HTERT RPE-1 (cell line): ENCODE results near the gene CADM4.
"Not testable (repeated sequence)": the region's sequence is repeated elsewhere in the genome, so short reads cannot be mapped to it uniquely, and the experiment has no call there.

Source experiments
- in situ Hi-C: fragments of 300-500 bp; cut with MboI; formaldehyde crosslinking; loops from 4 replicates; pipeline ENCODE4 v1.14.3; 2020; ENCODE audit warnings: low sequenced_read_pairs

Gene CADM4

DNA sequence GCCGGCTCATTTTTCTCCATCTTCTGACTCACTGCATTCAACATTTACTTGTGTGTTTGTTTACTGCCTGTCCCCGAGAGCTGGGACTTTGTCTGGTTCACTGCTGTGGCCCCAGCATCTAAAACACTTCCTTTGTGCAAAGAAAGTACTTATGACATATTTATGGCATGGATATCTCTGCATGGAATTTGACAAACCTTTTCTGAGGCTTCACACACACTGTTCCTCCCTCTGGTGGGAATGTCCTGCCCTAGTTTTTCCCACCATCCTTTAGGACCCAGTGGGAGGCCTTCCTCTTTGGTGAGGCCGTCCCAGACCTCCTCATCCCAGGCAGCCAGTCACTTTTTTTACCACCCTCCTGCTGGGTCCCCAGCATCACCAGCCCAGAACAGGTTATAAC, 29.2 kb downstream of the CADM4 start:
- in situ Hi-C loops = no loop called here

DNA sequence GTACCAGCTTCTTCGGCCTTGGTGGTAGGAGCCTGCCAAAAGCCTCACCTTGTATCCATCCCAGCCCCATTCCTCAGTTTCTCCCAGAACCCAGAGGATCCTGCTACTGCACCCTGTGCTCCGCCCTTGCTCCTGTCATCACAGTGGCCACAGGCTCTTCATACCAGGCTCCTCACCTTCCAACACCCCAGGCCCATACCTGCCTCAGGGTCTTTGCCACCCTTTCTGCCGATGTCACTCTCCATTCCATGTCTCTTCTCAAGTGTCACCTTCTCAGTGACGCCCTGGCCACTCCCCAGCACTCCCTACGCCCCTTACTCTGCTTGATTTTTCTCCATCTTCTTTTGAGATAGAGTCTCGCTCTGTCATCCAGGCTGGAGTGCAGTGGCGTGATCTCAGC, 29.8 kb downstream of the CADM4 start:
- in situ Hi-C loops = no loop called here

DNA sequence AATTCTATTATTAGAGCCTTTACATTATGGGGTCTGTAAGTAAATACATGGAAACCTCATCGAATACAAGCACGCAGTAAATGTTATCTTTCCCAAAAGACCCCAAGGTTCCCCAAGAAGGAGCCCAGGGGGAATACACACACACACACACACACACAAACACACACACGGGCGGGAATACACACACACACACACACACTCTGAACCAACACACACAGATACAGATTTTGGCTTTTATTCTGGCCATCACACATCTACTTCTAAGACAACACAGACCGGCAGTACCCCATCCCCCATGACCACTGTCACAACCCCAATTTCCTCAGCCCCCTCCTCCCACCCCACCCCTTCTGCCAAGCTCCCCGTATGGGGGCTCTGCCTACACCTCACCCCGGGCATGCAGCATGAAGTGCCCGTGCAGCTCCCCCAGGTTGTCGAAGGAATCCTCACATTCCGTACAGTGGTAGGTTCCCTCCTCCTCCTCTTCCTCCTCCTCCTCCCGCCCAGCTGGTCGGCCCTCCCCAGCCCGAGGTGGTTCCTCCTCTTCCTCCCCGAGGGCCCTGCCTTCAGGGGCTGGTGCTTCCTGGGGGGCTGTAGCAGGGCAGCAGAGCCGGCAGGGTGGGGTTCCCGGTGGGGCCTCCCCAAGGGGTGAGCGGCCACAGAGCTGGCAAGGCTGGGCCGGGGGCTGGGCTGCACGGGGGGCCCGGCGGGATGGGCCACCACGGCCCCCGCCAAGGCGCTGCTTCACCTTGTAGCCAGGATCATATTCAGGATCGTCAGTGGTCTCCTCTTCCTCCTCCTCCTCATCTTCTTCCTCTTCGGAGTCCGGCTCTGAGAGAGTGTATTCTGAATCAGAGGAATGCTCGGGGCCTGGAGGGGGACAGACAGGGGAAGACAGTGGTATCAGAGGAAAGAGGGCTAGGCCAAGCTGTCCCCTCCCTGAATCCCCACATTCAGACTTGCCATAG, 32.1 kb downstream of the CADM4 start:
- in situ Hi-C loops = no loop called here

DNA sequence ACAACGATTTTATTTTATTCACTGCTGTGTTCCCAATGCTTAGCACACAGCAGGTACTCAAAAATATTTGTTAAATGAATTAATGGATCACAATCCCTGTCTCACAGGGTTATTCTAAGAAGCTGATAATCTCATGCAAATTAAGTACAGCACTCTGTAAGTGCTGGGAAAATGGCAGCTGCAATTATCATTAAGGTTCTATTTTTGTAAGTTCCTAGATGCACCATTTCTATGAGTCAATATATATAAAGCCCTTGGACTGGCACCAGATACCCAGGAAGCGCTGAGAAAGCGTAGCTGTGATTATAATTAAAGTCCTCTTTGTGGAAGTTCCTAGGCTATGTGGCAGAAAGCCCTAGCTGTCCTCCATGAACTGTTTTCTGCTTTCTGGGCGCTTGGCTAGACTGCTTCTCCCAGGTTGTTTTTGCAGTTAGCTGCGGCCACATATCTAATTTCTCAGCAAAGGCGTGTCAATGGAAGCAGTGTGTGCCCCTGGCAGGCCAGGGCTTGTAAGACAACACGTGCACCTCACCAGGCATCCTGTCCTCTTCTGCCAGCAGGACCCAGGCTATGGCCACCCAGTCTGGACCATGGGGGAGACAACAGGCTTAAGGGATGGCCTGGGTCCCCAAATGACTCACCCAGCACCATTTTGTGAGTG, 33.0 kb downstream of the CADM4 start:
- in situ Hi-C loops = no loop called here

DNA sequence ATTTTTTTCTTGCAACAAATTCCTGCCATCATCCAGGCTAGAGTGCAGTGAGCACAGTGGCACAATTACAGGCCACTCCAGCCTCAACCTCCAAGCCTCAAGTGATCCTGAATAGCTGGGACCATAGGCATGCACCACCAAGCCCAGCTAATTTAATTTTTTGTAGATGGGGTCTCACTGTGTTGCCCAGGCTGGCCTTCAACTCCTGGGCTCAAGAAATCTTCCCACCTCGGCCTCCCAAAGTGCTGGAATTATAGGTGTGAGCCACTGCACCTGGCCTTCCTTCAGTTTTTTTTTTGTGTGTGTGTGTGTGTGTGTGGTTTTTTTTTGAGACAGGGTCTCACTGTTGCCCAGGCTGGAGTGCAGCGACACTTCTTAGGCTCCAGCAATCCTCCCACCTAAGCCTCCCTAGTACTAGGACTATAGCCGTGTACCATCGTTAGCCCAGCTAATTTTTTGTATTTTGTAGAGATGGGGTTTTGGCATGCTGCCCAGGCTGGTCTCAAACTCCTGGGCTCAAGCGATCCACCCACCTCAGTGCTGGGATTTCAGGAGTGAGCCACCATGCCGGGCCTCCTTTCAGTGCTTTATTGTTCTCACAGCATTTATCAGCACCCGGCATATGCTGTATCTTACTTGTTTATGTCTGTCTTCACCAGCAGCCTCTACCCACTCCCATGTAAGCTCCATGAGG, 33.6 kb downstream of the CADM4 start:
- in situ Hi-C loops = no loop called here

DNA sequence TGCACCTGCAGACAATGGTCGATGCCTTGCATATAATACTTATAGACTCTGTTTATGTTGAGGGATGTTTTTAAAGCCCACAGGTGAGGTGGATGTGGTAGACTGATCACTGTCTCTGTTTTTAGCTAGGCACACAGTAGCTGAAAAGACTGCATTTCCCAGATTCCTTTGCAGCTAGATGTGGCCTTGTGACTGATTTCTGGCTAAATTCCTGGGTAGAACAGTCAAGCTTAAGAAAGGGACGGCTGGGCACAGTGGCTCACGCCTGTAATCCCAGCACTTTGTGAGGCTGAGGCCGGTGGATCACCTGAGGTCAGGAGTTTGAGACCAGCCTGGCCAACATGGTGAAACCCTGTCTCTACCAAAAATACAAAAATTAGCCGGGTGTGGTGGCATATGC, 39.3 kb downstream of the CADM4 start:
- in situ Hi-C loops = not testable (repeated sequence)

DNA sequence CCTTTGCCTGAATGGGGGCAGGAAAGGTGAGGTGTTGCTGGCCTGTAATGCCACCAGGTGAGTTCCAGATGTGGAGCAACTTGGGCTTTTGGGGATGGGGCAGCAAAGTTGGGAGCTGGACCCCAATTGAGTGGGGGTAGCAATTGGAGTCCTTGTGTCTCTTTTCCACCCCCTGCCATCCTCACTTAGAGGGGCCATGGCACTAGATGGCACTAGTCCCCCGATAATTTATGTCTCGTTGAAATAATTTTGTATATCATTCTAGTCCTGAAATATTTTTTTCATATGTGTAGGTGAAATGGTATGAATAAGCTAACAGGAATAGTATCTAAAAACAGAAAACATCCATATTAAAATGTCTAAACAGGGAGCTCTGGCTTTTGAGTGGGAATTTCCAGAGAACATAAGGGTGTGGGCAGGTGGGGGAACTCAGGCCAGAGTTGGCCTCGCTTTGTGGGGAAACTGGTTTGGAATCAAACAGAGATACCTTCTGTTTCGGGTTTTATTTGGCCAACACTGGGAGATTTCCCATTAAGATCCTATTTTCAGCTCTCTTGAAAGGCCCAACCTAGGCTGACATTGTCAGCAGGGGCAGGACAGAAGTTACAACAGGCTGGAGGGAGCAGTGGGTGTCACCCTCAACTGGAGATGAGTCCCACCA, 39.9 kb downstream of the CADM4 start:
- in situ Hi-C loops = no loop called here

DNA sequence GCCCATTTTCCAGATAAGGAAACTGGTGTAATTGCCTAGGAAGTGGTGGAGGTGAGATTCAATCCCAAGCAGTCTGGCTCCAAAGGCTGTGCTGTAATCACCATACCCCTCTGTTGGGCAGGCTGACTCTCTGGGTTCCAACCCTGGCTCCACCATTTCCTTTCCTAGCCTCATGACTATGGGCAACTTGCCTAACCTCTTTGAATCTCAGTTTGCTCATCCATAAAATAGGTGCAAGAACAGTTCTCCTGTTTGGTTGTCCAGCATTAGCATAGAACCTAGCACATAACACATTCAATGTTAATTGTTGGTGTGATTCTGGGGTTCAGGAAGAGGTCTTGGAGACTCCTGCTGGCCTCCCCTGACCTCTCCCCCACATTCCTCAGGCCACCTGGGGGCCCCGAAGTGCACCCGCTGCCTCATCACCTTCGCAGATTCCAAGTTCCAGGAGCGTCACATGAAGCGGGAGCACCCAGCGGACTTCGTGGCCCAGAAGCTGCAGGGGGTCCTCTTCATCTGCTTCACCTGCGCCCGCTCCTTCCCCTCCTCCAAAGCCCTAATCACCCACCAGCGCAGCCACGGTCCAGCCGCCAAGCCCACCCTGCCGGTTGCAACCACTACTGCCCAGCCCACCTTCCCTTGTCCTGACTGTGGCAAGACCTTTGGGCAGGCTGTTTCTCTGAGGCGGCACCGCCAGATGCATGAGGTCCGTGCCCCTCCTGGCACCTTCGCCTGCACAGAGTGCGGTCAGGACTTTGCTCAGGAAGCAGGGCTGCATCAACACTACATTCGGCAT, 41.0 kb downstream of the CADM4 start:
- in situ Hi-C loops = no loop called here

DNA sequence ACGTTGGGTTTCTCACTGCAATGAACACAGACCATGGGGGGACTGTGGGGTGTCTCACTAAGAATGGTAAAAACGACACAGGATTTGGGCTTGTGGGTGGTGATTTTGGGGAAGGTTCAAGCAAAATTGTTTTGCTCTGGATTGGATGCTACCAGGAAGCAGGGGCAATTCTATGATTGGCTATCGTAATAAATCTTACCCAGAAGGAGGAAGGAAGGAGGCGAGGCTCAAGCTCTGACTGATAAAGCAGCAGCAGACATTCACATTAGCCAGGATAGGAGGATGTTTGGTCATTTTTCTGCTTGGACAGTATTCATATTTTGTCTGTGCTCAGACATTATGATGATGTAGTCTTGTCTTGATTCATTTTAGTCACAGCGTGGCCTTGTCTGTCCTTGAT, 41.8 kb downstream of the CADM4 start:
- in situ Hi-C loops = no loop called here

DNA sequence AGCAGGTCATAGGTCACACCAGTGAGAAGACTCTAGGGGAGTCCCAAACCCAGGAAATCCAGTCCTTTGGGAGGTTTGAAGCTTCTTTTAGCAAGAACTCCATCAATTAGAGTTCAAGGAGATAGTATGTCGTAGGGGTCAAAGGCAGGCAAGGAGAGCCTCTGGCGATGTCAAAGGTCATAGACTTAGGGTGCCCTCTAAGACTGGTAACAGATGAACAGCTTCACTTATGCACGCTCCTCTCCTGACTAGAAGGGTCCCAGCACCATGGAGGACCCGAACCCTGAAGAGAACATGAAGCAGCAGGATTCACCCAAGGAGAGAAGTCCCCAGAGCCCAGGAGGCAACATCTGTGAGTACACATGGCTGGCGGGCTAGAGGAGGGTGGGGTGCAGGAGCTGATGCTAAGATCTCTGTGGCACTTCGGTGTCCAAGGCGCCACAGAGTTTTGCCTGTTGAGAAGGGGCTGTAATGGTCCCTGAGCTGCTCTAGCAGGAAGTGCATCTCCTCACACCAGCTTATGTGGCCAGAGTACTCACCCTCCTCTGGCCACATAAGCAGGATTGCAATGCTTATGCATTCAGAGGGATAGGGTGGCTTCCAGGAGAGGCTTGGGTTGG, 42.7 kb downstream of the CADM4 start:
- in situ Hi-C loops = no loop called here

DNA sequence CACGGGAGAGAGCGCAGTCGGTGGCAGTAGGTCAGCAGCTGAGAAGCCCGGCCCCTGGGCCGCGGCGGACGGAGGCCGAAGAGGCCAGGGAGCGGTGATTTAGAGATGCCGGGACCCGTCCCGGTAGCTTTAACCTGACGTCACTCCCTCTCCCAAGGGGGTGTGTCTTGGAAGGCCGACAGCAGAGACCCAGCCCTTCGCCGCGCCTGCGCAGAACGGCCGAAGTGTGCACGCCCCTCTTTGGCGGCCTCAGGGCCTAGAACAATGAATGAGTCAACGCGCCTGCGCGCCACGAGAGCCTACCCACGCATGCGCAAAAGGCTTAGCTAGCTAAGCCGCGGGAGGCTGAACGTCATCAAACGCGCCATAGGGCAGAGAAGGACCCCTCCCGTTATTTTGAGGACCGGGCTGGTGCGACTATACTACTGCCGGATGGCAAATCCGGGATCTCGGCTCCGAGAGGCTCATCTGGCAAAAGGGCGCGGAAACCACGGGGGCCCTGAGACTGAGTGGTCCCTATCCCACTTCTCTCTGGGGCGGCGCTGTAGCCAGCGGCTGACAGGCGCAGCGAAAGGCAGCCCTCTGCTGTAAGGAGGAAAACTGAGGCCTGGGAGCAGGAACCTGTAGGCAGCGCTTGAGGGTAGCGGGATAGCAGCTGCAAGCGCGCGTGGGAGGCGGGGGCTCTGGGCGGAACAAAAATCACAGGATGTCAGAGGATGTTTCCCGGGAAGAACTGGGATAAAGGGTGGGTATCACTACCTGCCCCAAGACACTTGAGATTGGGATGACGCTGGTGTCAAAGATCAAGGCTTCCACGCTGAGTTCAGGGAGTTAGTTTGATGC, 43.4 kb downstream of the CADM4 start, which contains the start of the genes IRGQ and ZNF576:
TSS of gene IRGQ (minus strand) at position 136 of the 843 bp plus-strand sequence. CDS start 796 bp downstream, outside the sequence.
TSS of gene ZNF576 (plus strand) at position 597 of the 843 bp plus-strand sequence. CDS start 514 bp downstream, outside the sequence.
- in situ Hi-C loops = no loop called here

DNA sequence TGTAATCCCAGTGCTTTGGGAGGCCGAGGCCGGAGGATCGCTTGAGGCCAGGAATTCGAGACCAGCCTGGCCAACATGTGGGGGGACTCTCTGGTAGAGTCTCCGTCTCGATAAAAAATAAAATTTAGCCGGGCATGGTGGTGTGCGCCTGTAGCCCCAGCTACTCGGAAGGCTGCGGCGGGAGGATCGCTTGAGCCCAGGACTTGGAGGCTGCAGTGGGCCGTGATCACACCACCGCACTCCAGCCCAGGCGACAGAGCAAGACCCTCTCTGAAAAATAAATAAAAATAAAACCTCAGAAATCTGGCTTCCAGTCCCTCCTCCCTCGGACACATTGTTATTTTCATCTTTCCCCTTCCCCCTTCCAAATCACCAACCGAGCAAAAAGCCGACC, 44.0 kb downstream of the CADM4 start:
- in situ Hi-C loops = no loop called here

DNA sequence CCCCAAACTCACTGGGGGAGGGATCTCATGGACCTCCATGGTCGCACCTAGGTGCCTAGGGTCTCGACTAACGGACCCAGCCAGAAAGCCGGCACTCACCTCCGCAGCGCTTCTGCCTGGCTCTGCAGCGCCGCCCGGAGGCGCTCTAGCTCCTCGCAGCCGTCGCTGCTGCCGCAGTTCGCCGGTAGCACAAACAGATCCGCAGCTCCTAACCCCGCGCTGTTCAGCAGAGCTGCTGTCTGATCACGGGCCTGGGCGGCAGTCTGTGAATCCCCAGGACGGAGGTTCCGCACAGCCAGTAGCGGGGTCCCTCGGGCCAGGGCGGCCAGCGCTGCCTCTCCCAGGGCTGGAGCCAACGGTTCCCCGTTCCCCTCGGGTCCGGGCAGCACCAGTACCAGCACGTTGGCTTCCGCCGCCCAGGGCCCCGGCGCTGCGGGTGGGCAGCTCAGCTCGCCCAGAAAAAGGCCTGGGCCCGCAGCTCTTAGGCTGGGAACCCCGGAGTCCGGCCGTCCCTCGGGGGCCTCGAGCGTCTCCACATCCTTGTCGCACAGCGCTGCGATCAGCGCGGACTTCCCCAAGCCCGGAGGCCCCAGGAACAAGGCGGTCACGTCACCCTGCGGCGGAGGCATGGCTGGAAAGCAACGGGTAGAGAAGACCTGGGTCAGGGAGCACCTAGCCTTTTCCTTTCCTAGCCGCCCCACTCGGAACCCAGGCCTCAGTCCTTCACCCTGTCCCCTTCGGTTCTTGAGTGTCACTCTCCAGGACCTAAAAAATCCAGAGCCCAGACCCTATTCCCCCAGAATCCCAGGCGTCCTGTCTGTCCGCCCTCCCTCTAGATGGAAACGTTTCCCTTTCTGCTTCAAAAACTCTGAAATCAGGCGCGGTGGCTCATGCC, 44.7 kb downstream of the CADM4 start:
- in situ Hi-C loops = no loop called here

DNA sequence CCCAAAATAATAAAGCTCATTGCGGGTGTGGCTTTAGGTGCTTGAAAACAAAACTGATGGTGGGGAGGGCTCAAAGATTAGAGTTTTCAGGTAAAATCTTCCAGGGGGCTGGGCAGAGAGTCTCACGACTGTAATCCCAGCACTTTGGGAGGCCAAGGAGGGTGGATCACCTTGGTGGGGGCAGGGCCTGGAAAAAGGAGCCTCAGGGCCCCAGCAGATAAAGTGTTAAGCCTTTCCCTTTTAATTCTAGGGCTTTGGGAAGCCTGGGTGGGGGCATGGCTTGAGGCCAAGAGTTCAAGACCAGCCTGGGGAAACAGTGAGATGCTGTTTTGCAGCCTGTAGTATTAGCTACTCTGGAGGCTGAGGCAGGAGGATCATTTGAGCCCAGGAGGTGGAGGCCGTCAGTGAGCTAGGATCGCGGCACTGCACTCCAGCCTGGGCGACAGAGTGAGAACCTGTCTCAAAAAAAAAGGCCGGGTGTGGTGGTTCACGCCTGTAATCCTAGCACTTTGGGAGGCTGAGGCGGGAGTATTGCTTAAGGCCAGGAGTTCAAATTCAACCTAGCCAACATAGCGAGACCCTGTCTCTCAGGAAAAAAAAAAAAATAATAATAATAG, 45.5 kb downstream of the CADM4 start:
- in situ Hi-C loops = no loop called here

DNA sequence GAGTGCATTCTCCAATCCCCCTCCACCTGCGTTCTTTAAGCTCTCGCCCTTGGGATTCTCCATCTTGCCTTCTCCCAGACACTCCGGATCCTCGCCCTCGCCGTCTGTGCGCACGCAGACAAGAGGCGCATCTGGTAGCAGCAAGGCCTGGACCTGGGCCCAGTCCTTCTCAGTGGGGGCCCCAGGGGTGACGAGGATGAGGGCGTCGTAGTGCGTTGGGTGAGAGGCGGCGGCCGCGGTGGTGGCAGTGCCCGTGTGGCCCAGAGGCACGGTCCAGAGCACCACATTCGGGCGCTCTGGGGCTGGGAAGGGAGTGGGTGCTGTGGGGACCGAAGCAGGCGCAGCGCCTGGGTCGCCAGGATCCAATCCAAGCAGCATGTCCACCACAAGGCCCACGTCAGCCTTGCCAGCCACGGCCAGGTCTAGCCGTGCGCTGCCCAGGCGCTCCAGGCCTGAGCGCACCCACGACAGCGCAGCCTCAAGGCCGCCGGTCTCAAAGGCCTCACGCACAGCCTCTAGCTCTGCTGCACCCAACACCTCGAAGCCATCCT, 46.8 kb downstream of the CADM4 start:
- in situ Hi-C loops = no loop called here

DNA sequence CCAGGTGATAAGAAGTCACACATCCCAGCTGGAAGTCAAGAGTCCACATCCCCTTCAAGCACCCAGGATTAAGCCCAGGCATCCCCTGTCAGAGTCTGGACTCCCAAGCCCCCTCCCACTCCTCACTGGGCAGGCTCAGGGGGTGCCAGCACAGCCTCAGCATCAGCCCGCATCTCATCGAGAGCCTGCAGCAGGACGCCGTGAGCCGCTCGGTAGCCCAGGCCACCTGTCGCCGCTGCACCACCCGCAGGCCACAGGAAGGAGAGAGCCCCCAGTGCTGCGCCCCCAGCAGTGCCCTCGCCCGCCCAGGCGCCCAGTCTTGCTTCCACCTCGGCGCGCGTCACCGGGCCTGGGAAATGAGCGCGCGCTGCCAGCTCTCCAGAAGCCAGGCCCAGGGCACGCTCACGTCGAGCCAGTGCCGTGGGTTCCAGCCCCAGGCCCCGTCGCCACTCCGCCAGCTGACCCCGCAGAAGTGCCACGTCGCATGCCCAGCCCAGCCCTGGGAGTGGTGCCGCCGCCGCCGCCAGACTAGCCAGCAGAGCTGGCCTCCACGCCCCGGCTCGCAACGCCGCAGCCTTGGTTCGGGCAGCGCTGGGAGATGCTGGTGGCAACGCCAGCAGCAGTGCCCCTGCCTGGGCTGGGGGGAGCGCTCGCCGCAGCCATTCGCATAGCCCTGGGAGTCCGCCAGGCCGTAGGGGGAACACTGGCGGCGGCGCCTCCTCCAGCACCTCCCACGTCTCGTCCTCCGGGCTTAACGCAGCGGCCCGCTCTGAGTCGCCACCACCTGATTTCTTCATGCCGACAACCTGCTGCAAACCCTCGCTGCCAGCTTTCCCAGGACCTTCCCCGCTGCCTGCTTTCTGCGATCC, 47.5 kb downstream of the CADM4 start:
- in situ Hi-C loops = no loop called here
